GM18505 (cell line): ENCODE results near the gene CERS1.

ENCODE experiments used
- ATAC-seq: cut with Tn5 transposase; IDR thresholded peaks from one replicate; pipeline ENCODE4 v1.9.1; 2021; ENCODE audit not compliant: unreplicated experiment
- POLR2A ChIP-seq: IDR thresholded peaks from 4 replicates; pipeline ENCODE4 v1.6.1; 2011; ENCODE audit warnings: borderline replicate concordance; ENCODE audit not compliant: insufficient read depth, insufficient read length; ENCODE audit errors: extremely low read depth

Gene CERS1

DNA sequence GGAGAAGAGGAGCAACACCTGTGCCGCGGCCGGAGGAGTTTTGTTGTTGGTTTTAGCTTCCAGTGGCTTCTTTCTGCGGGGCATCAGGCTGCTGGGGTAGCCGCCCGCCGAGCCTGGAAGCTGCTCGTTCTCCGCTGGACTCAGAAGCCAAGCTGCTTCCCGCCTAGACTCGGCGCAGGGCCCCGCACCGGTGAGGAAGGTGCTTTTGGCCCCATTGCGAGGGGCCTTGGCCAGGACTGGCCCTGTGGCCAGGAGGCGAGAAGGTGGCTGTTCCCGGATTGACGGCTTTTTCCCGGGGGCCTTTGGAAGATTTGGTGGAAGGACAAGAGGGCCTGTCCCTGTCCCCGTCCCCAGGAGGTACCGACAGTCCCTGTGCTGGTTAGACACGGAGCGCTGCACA is 28.8 kb downstream of the CERS1 start:
- no peak for ATAC-seq

DNA sequence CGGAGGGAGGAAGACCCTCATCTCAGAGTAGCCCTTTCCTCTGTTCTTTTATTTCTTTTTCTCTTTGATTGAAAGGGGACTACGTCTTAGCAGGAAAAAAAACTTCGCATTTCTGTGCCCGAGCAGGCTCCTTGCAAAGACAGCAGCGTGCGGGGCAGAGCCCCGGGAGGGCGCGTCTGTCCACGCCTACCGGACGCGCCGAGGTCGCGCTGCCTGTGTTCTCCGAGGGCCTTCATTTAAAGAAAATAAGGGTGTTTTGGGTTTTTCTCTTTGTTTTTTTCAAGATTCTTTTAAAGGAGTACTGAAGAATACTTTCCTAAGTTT is 29.2 kb downstream of the CERS1 start:
- TF ChIP-seq POLR2A: no peak
- no peak for ATAC-seq

More for the DNA sequence above, 28.8 kb downstream of the CERS1 start:
- no peak for TF ChIP-seq POLR2A

DNA sequence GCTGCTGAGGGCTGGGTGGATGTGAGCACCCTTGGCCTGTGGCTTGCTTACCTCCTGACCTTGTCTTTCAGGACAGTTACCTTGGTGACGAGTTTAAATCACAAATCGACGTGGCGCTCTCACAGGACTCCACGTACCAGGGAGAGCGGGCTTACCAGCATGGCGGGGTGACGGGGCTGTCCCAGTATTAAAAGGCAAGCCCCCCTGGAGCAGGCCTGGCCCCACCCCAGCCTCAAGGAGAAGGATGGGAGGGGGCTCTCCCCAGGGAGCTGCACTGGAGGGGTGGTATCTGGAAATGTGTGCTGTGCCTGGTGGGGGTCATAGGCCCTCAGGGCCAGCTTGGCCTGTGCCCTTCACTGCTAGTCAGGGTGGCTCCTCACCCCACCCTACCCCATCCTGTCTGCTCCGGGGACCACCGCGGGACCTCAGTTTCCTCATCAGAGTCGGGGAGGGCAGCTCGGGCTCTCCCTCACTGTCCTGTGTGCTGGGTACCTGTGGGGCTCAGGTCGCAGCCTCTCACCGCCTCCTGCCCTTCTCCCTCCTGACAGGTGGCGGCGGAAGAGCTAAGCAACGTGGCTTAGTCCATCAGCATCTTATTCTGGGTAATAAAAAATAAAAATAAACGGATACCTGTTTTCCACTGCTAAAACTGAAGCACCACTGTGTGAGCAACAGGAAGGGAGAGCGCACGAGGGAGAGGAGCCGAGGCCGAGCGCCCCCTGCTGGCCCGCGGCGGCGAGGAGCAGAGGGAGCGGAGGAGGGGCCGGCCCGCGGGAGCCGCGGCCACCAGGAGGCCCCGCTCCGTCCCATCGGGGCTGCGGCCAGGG is 29.8 kb downstream of the CERS1 start:
- no peak for ATAC-seq
- TF ChIP-seq POLR2A: no peak

DNA sequence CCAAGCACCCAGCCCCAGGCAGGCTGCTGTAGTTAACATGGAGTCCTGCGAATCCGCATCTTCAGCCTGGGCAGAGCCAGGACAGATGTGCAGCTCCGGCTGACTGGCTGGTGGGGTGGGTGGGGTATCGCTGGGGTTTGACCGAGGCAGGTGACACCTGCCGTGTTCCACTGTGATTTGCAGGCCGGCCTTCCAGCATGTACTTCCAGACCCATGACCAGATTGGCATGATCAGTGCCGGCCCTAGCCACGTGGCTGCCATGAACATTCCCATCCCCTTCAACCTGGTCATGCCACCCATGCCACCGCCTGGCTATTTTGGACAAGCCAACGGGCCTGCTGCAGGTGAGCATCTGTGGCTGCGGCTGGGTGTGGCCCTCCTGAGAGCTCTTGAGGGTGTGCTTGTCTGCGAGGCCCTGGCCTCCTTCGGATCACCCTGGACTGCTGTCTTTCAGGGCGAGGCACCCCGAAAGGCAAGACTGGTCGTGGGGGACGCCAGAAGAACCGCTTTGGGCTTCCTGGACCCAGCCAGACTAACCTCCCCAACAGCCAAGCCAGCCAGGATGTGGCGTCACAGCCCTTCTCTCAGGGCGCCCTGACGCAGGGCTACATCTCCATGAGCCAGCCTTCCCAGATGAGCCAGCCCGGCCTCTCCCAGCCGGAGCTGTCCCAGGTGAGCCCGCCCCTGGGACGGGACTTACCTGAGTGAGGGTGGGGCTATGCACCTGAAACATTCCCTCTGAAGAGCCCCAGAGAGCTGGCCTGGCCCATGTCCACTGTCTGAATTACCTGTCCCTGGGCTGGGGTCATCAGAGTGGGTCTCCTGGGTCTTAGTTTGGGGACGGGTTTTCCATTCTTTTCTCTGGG is 30.6 kb downstream of the CERS1 start:
- no peak for ATAC-seq
- no peak for TF ChIP-seq POLR2A

DNA sequence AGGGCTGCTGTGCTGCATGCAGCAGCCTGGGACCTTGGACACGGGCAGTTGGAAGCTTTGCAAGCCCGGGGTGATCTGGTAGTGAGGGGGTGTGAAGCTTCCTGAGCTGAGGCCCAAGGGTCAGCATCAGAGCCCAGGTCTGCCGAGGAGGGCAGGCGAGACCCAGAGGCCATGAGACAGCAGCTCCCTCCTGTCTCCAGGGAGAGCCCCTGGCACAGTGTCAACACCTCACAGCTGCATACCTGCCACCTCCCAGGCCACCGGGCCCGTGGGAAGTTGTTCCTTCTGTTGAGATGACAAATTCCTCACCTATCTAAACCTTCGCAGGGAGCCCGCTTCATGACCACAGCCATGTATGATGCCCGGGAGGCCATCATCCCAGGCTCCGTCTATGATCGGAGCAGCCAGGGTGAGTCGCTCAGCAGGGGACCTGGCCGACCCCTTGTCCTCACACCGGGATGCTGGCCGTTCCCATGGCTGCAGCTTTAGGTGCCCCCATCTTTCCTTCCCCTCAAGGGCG is 32.1 kb downstream of the CERS1 start:
- TF ChIP-seq POLR2A: peak; percentile 21
- no peak for ATAC-seq

DNA sequence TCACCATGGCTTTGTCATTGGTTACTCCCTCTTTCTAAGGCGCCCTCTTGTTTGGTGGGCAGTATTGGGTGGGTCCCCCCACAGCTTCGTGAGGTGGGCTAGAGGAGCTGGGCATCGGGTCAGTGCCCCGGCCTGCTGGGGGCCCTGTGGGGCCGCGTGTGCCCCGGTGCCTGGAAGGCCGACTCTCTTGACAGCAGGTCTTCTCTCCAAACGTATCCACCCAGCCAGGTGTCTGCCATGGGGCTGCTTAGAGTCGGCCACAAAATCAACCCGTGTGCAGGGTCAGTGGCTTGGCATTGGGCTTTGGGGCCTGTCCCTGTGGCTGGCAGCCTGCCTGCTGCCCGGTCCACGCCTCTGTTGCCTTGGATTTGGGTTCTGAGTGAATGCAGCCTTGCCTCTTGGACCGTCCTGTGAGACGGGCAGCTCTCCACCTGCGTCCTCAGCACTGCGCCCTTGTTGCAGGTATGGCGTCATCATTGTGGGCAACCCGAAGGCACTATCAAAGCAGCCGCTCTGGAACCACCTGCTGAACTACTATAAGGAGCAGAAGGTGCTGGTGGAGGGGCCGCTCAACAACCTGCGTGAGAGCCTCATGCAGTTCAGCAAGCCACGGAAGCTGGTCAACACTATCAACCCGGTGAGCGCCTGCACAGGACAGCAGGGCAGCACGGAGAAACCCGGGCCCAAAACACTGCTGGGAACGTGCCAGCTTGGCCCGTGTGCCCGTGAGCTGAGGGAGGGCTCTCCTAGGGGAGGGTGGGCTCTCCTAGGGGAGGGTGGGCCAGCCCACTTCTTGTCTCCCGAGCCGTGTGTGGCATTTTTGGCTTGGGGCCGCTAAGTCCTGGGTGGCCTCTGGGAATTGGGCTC is 32.7 kb downstream of the CERS1 start:
- ATAC-seq: no peak

DNA sequence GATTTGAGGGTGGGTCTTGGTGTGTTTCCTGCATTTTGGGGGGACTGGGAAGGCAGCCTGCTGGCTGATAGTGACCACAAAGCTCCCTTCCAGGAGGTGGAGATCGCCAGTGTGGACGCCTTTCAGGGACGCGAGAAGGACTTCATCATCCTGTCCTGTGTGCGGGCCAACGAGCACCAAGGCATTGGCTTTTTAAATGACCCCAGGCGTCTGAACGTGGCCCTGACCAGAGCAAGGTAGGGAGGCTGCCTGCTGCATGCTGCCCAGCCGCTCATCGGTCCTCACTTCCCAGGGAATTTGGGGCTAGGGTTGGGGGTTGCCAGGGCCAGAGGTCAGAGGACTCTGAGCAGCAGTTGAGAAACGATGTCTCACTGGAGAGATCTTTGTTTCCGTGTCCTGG is 34.0 kb downstream of the CERS1 start:
- TF ChIP-seq POLR2A: no peak
- no peak for ATAC-seq

More for the DNA sequence above, 32.7 kb downstream of the CERS1 start:
- TF ChIP-seq POLR2A: no peak

DNA sequence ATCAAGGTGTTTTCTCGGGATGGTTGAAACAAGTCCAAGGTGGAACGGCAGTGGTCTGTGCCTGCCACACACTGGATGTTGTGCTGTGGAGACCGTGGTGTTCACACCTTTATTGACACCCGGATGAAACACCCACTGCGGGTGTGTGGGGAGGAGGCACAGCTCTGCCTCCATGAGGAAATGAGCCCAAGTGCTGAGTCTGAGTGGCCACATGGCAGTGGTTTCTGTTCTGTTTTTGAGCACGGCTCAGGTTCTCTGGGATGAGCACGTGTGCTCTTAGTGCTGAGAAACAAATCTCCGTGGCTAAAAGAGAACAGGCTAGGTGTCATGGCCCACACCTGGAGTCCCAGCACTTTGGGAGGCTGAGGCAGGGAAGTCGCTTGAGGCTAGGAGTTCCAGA is 34.7 kb downstream of the CERS1 start:
- TF ChIP-seq POLR2A: no peak
- no peak for ATAC-seq

DNA sequence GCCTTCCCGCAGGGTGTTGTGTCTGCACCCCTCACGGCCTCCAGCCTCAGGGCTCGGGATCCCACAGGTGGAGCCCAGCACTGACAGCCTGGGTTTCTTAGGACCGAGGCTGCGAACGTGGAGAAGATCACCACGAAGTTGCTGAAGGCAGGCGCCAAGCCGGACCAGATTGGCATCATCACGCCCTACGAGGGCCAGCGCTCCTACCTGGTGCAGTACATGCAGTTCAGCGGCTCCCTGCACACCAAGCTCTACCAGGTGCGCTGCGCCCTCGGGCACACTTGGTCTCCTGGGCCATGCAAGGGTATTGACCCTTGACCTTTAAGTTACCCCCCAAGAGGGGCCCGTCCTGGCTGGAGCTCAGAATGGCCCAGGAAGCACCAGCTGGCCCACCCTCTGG is 35.2 kb downstream of the CERS1 start:
- TF ChIP-seq POLR2A: no peak
- ATAC-seq: no peak

DNA sequence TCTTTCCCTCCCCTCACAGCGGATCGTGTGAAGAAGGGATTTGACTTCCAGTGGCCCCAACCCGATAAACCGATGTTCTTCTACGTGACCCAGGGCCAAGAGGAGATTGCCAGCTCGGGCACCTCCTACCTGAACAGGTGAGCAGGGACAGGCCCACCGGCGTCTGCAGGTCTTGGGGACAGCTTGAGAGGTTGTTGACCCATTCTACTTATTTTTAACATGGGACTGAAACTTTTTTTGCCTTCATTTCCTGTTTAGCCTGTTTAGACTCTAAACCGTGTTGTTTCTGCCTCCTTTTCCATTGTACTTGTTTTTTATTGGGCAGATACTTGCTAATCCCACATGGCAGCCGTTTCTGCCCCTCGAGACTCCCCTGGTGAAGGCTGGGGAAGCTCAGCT is 35.7 kb downstream of the CERS1 start:
- TF ChIP-seq POLR2A: no peak
- ATAC-seq: no peak

DNA sequence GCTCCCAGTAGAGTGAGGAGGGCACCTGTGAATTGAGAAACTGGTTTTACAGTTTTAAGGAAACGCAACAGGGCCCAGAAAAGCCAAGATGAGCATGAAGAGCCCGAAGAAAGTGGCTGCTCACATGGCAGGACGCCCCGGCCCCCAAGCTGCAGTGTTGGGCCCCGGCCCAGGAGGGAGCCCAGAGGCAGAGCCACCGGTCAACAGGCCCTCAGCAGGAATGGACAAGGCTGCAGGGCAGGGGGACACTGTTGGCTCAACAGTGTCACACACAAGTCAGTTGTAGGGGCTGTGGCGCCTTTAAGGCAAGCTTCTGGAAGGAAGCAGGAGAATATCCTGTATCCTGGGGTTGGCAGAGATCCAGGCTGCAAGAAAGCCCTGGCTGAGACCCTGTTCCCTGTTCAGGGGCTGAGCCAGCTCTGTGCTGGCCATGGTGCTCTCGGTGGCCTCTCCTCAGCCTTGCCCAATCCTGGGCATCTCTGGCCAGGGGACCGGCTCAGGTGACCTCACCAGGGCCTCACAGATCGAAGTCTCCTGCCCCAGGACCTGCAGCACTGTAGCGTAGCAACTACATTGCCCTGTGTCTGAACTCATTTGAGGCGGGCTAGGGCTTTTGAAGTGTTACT is 36.2 kb downstream of the CERS1 start:
- no peak for ATAC-seq
- TF ChIP-seq POLR2A: no peak

DNA sequence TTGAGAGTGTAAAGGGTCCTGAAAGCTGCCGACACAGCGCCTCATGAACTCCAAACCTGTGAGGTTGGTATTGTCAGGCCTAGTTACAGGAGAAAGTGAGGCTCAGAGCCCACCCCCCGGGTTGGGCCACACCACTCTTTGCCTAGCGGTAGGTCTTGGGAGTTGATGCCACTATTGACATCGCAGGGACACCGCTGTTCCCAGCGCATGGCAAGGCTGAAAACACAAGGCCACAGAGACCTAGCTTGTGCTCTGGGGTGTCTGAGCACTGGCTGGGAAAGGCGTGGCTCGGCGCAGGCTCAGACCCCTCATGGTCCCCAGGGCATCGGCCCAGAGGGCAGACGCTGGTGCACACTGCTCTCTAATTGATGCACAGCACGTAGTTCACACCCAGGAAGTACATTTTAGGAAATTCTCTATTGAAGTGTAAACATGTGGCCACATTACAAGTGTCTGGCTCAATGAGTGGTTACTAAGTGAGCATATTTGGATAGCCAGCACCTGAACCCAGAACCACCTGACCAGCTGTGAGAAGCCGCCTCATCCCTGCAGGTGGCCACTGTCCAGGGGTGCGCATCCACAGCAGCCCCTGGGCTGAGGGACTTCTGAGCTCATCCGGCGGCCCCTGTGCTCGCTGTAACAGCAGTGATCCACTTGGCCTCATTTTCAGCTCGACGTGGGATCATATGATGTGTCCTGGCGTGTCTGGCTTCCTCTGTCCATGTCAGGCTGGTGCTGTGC is 36.9 kb downstream of the CERS1 start:
- no peak for ATAC-seq
- TF ChIP-seq POLR2A: no peak

DNA sequence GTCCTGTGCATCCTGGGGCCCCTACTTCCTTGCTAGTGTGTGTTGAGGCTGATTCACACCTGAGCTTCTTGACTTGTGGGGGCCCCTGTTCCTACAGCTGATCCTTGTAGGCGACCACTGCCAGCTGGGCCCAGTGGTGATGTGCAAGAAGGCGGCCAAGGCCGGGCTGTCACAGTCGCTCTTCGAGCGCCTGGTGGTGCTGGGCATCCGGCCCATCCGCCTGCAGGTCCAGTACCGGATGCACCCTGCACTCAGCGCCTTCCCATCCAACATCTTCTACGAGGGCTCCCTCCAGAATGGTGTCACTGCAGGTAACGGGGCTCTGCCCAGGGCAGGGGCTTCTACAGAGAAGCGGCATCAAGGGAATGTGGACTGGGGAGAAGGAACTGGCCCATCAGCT is 38.7 kb downstream of the CERS1 start:
- TF ChIP-seq POLR2A: no peak
- no peak for ATAC-seq
